ENCODE measurements around the gene RCN2.

Gene RCN2

GRCh38 chr15:76901965-76902364, 29.6 kb upstream of the RCN2 start:
- peaks cover 2% of the 10 kb centered on the region for H3K79me1 ChIP-seq (ENCODE audit: low read depth, low read length)
- no peak overlapping the region for H3K9ac ChIP-seq (ENCODE audit: low read depth, low read length, poor library complexity)
- H3K27ac ChIP-seq (replicated peaks; ENCODE audit: low read length), result no peak overlapping the region
- no peak overlapping the region for H3K18ac ChIP-seq (ENCODE audit: low read length)
- no CpG with 5 or more reads among the region's 2 CpGs for WGBS, 2 donors (ENCODE audit: extremely low coverage in 2 of 2, insufficient read length in 2 of 2, insufficient replicate concordance in 1 of 2)
- H3K23ac ChIP-seq (ENCODE audit: low read depth, low read length, poor library complexity), result no peak overlapping the region
- peaks cover 4 to 13% of the 10 kb centered on the region in 2 donors for H3K9me3 ChIP-seq (replicated peaks in 1 of 2; ENCODE audit: control insufficient read depth in 2 of 2, insufficient read depth in 1 of 2, low read depth in 1 of 2, low read length in 2 of 2)
- H2BK120ac ChIP-seq (ENCODE audit: low read depth, low read length), result no peak overlapping the region
- H2BK5ac ChIP-seq (ENCODE audit: low read length), result no peak overlapping the region
- H3K4me2 ChIP-seq (ENCODE audit: insufficient read depth, low read length, poor library complexity, severe bottlenecking), result no peak overlapping the region
- no peak overlapping the region for H2BK12ac ChIP-seq (ENCODE audit: low read length)
- H3K14ac ChIP-seq (ENCODE audit: low read length), result no peak overlapping the region
- H4K8ac ChIP-seq (ENCODE audit: low read depth, low read length), result no peak overlapping the region
- no peak overlapping the region for H3K4ac ChIP-seq (ENCODE audit: low read length)
- H2AFZ ChIP-seq (ENCODE audit: low read length), result no peak overlapping the region
- H2AK5ac ChIP-seq (ENCODE audit: low read depth, low read length), result no peak overlapping the region
- H4K91ac ChIP-seq (ENCODE audit: low read depth, low read length, poor library complexity), result no peak overlapping the region
- H3K36me3 ChIP-seq (replicated peaks in 1 of 2; ENCODE audit: control insufficient read depth in 2 of 2, insufficient read depth in 2 of 2, low read length in 2 of 2), result no peaks in the 10 kb centered on the region
- DNase-seq (ENCODE audit: low spot score), result no peak
- no peak overlapping the region for H2BK15ac ChIP-seq (ENCODE audit: low read length)
- H3K4me1 ChIP-seq (ENCODE audit: control insufficient read depth in 2 of 2, insufficient read depth in 1 of 2, low read depth in 1 of 2, low read length in 2 of 2), result peaks cover 0 to 5% of the 10 kb centered on the region in 2 donors
- no peaks in the 10 kb centered on the region for H3K27me3 ChIP-seq (ENCODE audit: control insufficient read depth in 3 of 3, insufficient read depth in 3 of 3, low read depth in 1 of 3, low read length in 3 of 3)
- H3K4me3 ChIP-seq (ENCODE audit: low read length in 2 of 2), result no peak overlapping the region

- no peaks in the 10 kb centered on the region for H3K27me3 ChIP-seq (ENCODE audit: control insufficient read depth in 3 of 3, insufficient read depth in 3 of 3, low read depth in 1 of 3, low read length in 3 of 3)
- no peak overlapping the region for H3K18ac ChIP-seq (ENCODE audit: low read length)
- peaks cover 0 to 5% of the 10 kb centered on the region in 2 donors for H3K4me1 ChIP-seq (ENCODE audit: control insufficient read depth in 2 of 2, insufficient read depth in 1 of 2, low read depth in 1 of 2, low read length in 2 of 2)
- H3K79me1 ChIP-seq (ENCODE audit: low read depth, low read length), result peaks cover 2% of the 10 kb centered on the region
- no peak overlapping the region for H2AK5ac ChIP-seq (ENCODE audit: low read depth, low read length)
- H2BK15ac ChIP-seq (ENCODE audit: low read length), result no peak overlapping the region
- H3K36me3 ChIP-seq (replicated peaks in 1 of 2; ENCODE audit: control insufficient read depth in 2 of 2, insufficient read depth in 2 of 2, low read length in 2 of 2), result no peaks in the 10 kb centered on the region
- no peak overlapping the region for H2BK5ac ChIP-seq (ENCODE audit: low read length)
- peaks cover 4 to 10% of the 10 kb centered on the region in 2 donors for H3K9me3 ChIP-seq (replicated peaks in 1 of 2; ENCODE audit: control insufficient read depth in 2 of 2, insufficient read depth in 1 of 2, low read depth in 1 of 2, low read length in 2 of 2)
- no peak overlapping the region for H3K23ac ChIP-seq (ENCODE audit: low read depth, low read length, poor library complexity)
- H3K4me3 ChIP-seq (ENCODE audit: low read length in 2 of 2), result no peak overlapping the region
- no peak overlapping the region for H3K27ac ChIP-seq (replicated peaks; ENCODE audit: low read length)
- H3K14ac ChIP-seq (ENCODE audit: low read length), result no peak overlapping the region
- H3K4me2 ChIP-seq (ENCODE audit: insufficient read depth, low read length, poor library complexity, severe bottlenecking), result no peak overlapping the region
- no peak for DNase-seq (ENCODE audit: low spot score)
- H4K91ac ChIP-seq (ENCODE audit: low read depth, low read length, poor library complexity), result no peak overlapping the region
- no peak overlapping the region for H4K8ac ChIP-seq (ENCODE audit: low read depth, low read length)
- H2BK12ac ChIP-seq (ENCODE audit: low read length), result no peak overlapping the region
- H2AFZ ChIP-seq (ENCODE audit: low read length), result no peak overlapping the region
- H3K4ac ChIP-seq (ENCODE audit: low read length), result no peak overlapping the region
- no peak overlapping the region for H3K9ac ChIP-seq (ENCODE audit: low read depth, low read length, poor library complexity)
- H2BK120ac ChIP-seq (ENCODE audit: low read depth, low read length), result no peak overlapping the region
These were observed 28.3 kb upstream of the RCN2 start for GRCh38 chr15:76903251-76903681.

- Histone ChIP-seq H3K9me3 (replicated peaks in 1 of 2; ENCODE audit: control insufficient read depth in 2 of 2, insufficient read depth in 1 of 2, low read depth in 1 of 2, low read length in 2 of 2) (peaks cover 0 to 2% of the 10 kb centered on the region in 2 donors), H2AK5ac (ENCODE audit: low read depth, low read length) (peak overlapping the region; percentile 53), H2BK15ac (ENCODE audit: low read length) (no peak overlapping the region), H3K4me1 (ENCODE audit: control insufficient read depth in 2 of 2, insufficient read depth in 1 of 2, low read depth in 1 of 2, low read length in 2 of 2) (peaks cover 0 to 5% of the 10 kb centered on the region in 2 donors), H3K27ac (replicated peaks; ENCODE audit: low read length) (no peak overlapping the region), H2BK12ac (ENCODE audit: low read length) (no peak overlapping the region), H4K8ac (ENCODE audit: low read depth, low read length) (no peak overlapping the region), H3K23ac (ENCODE audit: low read depth, low read length, poor library complexity) (peak overlapping the region; percentile 68), H3K4ac (ENCODE audit: low read length) (no peak overlapping the region), H3K14ac (ENCODE audit: low read length) (no peak overlapping the region), H3K18ac (ENCODE audit: low read length) (peak overlapping the region; percentile 94), H2AFZ (ENCODE audit: low read length) (peak overlapping the region; percentile 93), H2BK120ac (ENCODE audit: low read depth, low read length) (peak overlapping the region; percentile 12), H3K4me2 (ENCODE audit: insufficient read depth, low read length, poor library complexity, severe bottlenecking) (peak overlapping the region; percentile 64), H2BK5ac (ENCODE audit: low read length) (peak overlapping the region; percentile 98), H3K79me1 (ENCODE audit: low read depth, low read length) (no peaks in the 10 kb centered on the region), H3K9ac (ENCODE audit: low read depth, low read length, poor library complexity) (peak overlapping the region; percentile 90), H4K91ac (ENCODE audit: low read depth, low read length, poor library complexity) (no peak overlapping the region), H3K4me3 (ENCODE audit: low read length in 2 of 2) (peak overlapping the region; percentile 54 to 89), H3K36me3 (replicated peaks in 1 of 2; ENCODE audit: control insufficient read depth in 2 of 2, insufficient read depth in 2 of 2, low read length in 2 of 2) (no peaks in the 10 kb centered on the region), H3K27me3 (ENCODE audit: control insufficient read depth in 3 of 3, insufficient read depth in 3 of 3, low read depth in 1 of 3, low read length in 3 of 3) (peaks cover 0 to 4% (median 2%) of the 10 kb centered on the region in 3 experiments)
- WGBS, 2 donors (ENCODE audit: extremely low coverage in 2 of 2, insufficient read length in 2 of 2, insufficient replicate concordance in 1 of 2), result no CpG with 5 or more reads among the region's 29 CpGs
- peak; percentile 38 for DNase-seq (ENCODE audit: low spot score)
These were observed 27.0 kb upstream of the RCN2 start for GRCh38 chr15:76904461-76905012.

GRCh38 chr15:76905013-76905839, 26.3 kb upstream of the RCN2 start, which contains the start of gene SCAPER:
Gene SCAPER (minus strand): TSS chr15:76905340. CDS start chr15:76883817, 21,523 bp downstream.
- Histone ChIP-seq H3K79me1 (ENCODE audit: low read depth, low read length) (no peaks in the 10 kb centered on the region), H3K9ac (ENCODE audit: low read depth, low read length, poor library complexity) (peak within 1 kb of the TSS; percentile 90), H4K8ac (ENCODE audit: low read depth, low read length) (no peak within 1 kb of the TSS), H2BK120ac (ENCODE audit: low read depth, low read length) (peak within 1 kb of the TSS; percentile 12), H2BK12ac (ENCODE audit: low read length) (no peak within 1 kb of the TSS), H3K27me3 (ENCODE audit: control insufficient read depth in 3 of 3, insufficient read depth in 3 of 3, low read depth in 1 of 3, low read length in 3 of 3) (peaks cover 0 to 4% (median 2%) of the 10 kb centered on the region in 3 experiments), H3K36me3 (replicated peaks in 1 of 2; ENCODE audit: control insufficient read depth in 2 of 2, insufficient read depth in 2 of 2, low read length in 2 of 2) (no peaks in the 10 kb centered on the region), H2AFZ (ENCODE audit: low read length) (peak within 1 kb of the TSS; percentile 93), H2AK5ac (ENCODE audit: low read depth, low read length) (peak within 1 kb of the TSS; percentile 53), H3K14ac (ENCODE audit: low read length) (peak within 1 kb of the TSS; percentile 90), H4K91ac (ENCODE audit: low read depth, low read length, poor library complexity) (no peak within 1 kb of the TSS), H2BK5ac (ENCODE audit: low read length) (peak within 1 kb of the TSS; percentile 98), H3K9me3 (replicated peaks in 1 of 2; ENCODE audit: control insufficient read depth in 2 of 2, insufficient read depth in 1 of 2, low read depth in 1 of 2, low read length in 2 of 2) (peaks cover 0 to 2% of the 10 kb centered on the region in 2 donors), H3K4me3 (ENCODE audit: low read length in 2 of 2) (peak within 1 kb of the TSS; percentile 54 to 89), H3K4ac (ENCODE audit: low read length) (peak within 1 kb of the TSS; percentile 26), H3K23ac (ENCODE audit: low read depth, low read length, poor library complexity) (peak within 1 kb of the TSS; percentile 68), H2BK15ac (ENCODE audit: low read length) (no peak within 1 kb of the TSS), H3K18ac (ENCODE audit: low read length) (peak within 1 kb of the TSS; percentile 94), H3K27ac (replicated peaks; ENCODE audit: low read length) (peak within 1 kb of the TSS; percentile 74), H3K4me2 (ENCODE audit: insufficient read depth, low read length, poor library complexity, severe bottlenecking) (peak within 1 kb of the TSS; percentile 64), H3K4me1 (ENCODE audit: control insufficient read depth in 2 of 2, insufficient read depth in 1 of 2, low read depth in 1 of 2, low read length in 2 of 2) (peaks cover 0 to 5% of the 10 kb centered on the region in 2 donors)
- peak; percentile 90 for DNase-seq (ENCODE audit: low spot score)
- no CpG with 5 or more reads among the region's 78 CpGs for WGBS, 2 donors (ENCODE audit: extremely low coverage in 2 of 2, insufficient read length in 2 of 2, insufficient replicate concordance in 1 of 2)

Data from neuronal stem cell (in vitro differentiated cells).